ENCODE data around the gene UNK.
"Not testable (repeated sequence)": the region's sequence is repeated elsewhere in the genome, so short reads cannot be mapped to it uniquely, and the experiment has no call there.

The UNK gene

DNA sequence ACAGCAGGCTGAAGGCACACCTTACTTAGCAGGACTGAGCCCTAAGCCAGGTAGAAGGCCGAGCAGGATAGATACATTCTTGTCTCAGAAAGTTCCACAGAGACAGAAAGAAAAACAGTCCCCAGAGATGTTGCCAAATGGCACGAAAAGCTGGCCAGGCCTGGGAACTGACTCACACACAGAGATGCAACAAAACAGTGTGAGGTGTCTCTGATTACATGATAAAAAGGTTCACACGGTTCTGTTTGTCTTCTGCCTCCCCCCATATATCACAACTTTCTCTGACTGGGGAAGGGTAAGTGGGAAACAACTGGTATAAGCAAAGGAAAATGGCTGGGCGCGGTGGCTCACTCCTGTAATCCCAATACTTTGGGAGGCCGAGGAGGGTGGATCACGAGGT lies 68.8 kb downstream of the UNK start:
- DNase-seq, result no peak

DNA sequence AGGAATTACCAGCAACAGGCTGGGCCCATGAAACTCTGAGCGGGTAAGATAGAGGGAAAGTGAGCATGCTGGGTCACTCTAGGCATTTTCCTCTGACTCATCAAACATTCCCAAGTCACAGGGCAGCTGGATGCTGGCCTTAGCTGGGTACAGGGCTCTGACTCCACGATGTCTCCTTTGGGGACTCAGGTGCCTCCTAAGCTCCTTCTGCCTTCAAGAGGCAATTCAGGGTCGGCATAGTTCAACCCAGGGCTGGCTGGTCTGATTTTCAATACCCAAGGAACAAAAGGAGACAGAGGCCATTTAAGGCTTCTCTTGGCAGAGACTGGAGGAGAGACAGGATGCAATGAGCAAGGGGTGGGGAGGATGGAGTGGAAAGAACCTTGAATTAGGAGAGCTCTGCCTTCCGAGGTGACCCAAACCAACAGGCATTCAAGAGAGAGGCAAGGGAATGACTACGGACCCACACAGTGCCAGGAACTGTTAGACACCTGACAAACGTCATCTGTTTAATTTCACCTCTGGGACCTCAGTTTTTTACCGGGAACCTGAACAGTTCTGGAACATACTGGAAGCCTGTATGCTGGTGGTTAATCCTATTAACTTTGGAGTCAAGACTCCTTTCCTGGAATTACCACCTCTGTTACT lies 69.6 kb downstream of the UNK start:
- DNase-seq, result no peak

DNA sequence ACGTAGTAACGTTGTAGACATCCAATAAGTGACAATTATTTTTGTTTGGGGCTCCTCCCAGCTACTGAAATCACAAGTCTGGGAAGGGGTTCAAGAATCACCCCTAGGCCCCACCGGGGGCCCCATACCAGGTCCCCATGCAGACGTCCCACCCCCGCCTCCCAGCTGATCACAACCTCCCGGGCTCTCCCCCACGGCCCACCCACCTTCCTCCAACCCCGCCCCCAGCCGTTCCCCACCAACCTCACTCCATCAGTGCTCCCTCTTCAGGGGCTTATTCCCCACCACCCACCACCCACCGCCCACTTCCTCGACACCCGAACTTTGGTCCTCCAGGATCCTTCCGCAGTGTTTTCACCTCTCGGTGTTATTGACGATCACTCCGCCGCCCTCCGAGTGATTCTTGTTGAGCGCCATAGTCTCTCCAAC lies 70.3 kb downstream of the UNK start:
- DNase-seq, result no peak

DNA sequence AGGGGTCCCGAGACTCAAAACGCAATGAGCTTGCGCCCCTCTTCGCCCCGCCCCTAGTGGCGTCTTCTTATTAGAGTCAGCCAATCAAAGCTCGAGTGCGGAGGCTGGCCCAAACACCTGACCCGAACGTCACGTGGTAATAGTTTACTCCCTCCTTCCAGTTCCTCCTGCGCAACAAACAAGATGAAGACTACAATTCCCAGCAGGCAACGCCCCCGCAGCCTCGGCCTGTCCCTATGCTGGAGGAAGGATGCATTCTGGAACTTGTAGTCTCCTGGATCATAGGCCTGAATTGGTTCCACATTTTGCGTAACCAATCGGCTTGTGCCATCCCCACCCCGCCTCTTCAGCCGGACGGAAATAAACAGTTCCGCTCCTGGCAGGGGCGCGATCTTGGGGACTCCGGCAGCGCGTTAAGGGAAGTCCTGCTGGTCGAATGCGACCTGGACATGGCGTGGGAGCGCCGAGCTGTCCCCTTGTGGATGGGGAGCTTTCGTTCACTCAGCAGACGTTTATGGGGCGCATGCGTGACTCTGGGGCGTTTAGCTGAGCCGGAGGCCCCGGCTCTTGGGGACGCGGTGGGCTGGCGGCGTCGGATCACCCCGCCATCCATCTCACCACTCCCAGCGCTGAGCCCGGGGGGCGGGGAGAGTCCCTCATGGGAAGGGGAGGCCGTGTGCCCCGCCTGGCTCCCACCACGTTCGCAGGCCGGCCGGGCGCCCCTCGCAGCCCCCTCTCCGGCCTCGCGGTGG lies 70.9 kb downstream of the UNK start, which contains the start of gene WBP2:
TSS of gene WBP2 (minus strand) at position 26 of the 752 bp plus-strand sequence. CDS start 38 bp downstream, outside the sequence.
- DNase-seq, result peak; percentile 100

DNA sequence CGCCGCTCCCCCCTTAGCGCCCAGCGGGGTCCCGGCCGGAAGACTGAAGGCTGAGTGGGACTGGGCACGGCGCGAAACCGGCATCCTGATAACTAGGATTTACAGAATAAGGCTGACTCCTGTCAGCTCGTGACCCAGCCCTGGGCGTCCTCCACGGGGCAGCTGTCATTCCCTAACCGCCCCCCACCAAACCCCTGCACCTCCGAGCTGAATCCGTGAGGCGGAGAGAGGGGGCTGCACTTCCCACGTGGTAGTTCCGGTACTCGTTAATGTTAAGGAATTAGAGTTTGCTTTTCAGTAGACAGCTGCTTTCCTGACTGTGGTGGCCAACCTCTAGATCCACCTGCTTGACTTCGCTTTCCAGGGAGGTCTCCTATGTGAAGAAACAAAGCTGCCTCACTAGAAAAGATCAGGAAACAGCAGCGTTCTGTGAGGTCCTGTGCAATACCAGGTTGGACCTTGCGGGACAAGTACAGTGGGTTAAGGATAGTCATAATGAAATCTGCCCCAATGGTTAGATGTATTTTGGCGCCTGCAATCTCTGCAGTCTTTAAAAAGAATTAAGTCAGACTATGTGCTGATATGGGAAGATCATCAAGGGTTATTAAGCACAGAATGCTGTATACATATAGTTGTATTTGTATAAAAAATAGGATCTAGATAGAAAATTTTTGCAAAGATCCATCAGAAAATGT lies 71.6 kb downstream of the UNK start:
- DNase-seq, result no peak

DNA sequence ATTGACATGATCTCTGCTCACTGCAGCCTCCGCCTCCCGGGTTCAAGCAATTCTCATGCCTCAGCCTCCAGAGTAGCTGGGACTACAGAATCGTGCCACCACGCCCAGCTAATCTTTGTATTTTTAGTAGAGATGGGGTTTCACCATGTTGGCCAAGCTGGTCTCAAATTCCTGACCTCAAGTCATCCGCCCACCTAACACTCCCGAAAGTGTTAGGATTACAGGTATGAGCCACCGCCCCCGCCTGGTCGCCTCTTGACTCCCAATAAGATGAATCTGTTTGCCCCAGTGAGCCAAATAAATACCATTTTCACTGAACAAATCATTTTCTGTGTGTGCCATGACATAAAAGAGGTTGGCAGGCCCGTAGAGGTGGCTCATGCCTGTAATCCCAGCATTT lies 74.8 kb downstream of the UNK start:
- DNase-seq, result not testable (repeated sequence)

DNA sequence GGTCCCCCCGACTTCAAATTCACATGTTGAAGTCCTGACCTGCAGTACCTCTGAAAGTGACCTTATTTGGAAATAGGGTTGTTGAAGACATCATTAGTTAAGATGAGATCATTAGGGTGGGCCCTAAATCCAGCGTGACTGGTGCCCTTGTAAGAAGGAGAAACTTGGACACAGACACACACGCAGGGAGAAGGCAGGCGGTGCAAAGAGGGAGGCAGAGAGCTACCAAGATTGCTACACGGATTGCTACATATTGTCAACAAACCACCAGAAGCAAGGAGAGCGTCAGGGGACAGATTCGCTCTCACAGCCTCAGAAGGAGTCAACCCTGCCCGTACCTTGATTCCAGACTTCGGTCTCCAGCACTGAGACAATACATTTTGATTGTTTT lies 77.3 kb downstream of the UNK start:
- no peak for DNase-seq

DNA sequence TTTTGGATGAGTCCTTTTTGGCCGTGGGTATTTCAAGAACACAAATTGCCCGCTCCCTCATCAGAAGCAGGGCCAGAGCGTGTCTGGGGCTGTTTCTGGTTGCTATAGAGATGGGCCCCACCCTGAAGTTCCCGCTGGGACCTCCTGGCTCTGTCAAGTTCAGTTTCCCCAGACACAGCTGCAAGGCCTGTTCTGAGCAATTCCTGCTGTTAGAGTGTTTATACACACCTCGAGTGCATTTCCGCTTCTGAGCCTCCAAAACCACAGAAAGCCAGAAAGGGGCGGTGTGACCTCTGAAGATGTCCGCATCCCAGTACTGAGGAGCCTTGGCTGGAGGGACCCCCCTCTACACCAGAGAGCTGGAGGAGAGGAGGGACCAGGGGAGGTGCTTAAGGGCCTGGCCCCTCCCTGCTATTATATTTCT lies 79.9 kb downstream of the UNK start:
- DNase-seq, result no peak

DNA sequence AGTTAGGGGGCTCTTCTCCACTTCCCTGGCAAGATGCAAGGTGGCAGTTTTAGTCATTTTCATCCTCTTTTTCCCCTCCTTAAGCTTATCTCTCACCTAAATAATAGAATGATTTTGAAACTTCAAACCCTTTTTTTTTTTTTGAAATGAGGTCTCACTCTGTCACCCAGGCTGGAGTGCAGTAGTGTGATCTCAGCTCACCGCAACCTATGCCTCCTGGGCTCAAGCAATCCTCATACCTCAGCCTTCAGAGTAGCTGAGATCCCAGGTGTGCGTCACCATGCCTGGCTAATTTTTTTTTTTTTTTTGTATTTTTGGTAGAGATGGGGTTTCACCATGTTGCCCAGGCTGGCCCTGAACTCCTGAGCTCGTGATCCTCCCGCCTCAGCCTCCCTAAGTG lies 80.3 kb downstream of the UNK start:
- DNase-seq, result not testable (repeated sequence)

DNA sequence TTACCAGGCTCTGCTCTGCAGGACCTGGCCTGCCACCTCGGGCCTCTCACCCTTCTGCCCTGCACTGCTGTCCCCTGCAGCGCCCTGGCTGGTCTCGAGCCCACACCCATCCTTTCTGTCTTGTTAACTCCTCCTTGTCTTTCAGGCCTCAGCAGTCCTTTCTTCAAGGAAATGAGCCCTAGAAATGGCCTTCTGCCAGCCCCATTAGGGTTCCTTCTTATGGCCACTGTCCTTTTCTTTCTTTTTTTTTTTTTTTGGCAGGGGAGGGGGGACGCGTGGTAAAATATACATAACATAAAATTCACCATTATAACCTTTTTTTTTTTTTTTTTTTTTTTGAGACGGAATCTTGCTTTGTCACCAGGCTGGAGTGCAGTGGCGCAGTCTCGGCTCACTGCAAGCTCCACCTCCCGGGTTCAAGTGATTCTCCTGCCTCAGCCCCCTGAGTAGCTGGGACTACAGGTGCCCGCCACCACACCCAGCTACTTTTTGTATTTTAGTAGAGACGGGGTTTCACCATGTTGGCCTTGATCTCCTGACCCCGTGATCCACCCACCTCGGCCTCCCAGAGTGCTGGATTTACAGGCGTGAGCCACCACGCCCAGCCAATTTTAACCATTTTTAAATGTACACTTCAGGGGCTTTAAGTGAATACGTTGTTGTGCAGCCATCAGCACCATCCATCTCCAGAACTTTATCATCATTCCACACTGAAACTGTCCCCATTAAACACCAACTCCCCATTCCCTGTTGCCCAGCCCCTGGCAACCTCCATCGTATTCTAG lies 81.0 kb downstream of the UNK start:
- DNase-seq, result not testable (repeated sequence)

DNA sequence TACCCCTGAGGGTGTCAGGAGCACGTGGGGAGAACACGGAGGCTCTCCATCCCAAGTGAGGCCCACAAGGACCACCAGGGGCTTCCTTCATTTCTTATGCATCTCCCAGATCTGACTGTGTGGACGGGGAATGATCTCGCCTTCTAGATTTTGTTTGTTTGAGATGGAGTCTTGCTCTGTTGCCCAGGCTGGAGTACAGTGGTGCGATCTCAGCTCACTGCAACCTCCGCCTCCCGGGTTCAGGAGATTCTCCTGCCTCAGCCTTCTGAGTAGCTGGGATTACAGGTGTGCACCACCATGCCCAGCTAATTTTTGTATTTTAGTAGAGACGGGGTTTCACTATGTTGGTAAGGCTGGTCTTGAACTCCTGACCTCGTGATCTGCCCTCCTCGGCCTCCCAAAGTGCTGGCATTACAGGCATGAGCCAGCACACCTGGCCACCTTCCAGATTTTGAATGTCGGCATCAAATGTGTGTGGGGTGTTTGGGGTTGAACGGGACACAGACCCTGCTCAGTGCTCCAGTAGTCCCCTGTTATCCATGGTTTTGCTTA lies 84.2 kb downstream of the UNK start:
- not testable (repeated sequence) for DNase-seq

DNA sequence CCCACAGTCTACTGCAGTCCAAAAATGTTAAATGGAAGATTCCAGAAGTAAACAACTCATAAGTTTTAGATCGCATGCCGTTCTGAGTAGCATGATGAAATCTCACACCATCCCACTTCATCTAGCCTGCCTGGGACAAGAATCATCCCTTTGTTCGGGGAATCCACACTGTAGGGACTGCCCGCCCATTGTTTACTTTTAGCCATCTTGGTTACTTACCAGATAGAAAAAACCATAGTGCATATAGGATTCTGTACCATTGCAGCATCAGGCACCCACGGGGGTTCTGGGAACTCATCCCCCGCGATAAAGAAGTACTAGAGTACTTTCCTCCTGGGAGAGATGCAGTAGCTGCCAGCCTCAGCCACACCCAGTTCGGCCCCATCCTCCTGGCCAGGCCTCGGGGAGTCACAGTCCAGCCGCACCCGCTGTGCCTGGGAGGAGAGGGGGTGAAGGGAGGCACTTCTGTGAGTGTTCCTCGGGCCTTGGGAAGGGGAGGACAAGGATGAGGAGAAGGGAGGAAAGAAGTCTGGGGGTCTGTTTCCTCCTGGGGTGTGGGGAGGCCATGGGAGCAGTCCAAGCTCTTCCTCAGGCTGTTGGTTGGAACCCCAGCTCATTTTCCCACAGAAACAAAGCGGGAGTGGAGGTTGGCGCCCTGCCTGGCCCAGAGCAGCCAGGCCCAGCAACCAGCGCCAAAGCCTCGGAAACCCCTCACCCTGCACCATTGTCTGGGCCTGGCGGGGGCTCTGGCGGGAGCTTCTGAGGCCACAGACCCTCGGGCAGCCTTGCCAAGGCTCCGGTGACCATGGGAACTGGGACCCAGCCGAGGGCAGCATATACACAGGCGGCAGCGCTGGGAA lies 84.9 kb downstream of the UNK start:
- DNase-seq, result no peak

DNA sequence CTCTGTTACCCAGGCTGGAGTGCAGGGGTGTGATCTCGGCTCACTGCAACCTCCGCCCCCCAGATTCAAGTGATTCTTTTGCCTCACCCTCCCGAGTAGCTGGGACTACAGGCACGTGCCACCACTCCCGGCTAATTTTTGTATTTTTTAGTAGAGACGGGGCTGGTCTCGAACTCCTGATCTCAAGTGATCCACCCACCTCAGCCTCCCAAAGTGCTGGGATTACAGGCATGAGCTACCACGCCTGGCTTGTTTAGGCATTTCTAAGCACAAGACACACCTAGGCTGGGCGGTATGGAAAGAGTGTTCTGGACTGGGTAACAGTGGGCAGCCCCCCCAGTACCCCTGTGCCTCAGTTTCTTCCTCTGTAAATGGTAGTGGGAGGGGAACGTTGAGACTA lies 85.6 kb downstream of the UNK start:
- not testable (repeated sequence) for DNase-seq

DNA sequence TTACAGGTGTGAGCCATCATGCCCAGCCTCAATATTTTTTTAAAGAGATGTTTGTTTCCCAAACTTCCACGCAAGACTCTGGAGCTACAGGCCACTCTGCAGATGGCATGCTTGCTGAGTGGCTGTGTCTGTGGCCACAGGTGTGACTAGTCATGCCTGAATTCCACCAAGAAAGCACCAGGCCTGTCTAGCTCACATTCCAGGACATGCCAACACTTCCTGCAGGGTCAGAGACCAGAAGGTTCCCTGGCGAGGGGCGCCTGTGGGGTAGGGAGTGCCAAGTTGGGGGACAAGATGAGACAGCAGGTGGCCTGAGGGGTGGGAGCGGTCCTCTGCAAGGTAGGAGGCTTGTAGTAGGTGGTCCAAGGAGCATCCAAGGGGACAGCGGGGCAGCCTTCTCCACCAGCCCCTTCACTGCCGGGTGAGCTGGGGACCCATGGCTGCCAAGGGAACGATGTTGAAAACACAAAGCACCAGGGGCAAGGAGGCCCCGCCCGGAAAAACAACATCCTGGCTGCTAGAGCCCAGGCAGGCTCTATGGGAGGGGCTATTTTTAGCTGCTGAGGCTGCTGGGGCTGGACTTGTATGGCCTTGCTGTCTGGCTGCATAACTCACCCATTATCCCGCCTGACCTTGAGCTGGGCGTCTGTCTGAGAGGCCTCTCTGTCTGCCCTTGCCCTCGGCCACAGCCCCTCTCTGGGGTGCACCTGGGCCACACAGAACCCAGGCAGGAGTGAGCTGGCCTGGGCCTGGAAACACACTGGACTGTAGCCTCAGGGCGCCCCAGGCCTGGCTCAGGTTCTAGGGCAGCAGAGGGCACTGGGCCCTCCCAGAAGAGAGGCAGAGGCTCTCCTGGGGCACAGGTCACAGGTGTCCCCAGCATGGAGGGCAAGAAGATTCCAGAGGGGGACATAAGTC lies 88.1 kb downstream of the UNK start:
- no peak for DNase-seq

DNA sequence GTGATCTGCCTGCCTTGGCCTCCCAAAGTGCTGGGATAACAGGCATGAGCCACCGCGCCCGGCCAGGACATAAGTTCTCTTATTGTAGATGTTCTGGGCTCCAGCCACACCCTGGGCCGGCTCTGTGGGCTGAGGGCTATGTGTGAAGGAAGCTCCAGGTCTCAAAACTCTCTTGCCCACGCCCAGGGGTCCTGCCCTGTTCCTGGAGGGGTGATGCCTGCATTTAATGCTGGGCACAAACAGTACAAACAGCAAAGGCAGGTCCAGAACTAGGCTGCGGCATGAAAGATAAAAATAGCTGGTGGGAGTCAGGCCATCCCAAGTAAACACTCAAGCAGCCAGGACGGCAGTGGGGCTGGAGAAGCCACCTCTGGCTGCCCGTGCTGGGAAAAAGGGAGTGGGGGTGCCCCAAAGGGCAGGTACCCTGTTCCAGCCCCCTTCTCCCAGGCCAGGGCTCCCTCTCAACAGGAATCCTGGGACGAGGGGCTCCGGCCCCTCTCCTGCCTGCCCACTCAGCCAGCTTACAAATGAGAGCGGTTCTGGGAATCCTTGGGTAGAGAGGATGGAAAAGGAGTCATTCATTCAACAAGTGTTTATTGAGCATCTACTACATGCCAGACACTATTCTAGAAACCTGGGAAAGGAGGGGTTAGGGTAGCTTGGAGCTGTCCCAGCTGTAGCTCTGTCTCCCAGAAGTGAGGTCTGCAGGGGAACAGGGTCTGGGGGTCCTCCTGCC lies 89.1 kb downstream of the UNK start:
- no peak for DNase-seq

DNA sequence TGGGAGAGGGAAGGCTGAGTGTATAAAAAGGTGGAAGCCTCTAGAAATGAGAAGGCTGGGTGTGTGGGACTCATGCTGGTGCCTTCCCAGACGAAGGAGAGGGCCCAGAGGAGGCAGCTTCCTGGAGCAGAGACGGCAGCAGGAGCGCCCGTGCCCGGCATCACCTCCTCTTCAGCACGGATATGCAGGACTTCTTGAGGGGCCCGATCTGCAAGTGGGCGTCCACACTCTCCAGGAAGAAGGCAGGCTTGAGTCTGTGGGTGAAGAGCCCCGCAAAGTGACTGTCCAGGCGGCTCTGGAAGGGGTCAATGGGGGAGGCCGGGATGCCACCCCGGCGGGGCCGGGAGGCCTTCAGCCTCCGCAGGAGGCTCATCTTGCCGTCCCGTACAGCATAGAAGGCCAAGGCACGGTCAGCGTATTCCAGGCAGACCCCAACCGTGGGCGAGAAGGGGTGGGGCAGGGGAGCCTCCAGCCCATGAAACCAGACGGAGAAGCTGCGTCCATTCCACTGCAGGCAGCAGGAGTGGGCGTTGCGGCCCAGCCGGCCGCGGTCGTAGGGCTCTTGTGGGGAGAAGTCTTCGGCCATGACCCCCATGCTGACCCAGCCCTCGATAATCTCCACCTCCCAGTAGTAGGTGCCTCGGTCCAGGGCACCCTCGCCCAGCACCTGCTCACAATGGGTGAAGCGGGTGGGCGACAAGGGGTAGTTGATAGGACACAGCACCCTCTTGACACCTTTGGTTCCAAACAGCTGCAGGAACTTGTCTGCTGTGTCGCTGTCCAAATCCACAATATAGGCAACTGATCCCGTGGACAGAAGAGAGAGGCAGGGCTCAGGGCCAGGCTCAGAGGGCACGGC lies 89.9 kb downstream of the UNK start:
- no peak for DNase-seq
